Measurements from ENCODE around the gene MAGI1.

Gene MAGI1

DNA sequence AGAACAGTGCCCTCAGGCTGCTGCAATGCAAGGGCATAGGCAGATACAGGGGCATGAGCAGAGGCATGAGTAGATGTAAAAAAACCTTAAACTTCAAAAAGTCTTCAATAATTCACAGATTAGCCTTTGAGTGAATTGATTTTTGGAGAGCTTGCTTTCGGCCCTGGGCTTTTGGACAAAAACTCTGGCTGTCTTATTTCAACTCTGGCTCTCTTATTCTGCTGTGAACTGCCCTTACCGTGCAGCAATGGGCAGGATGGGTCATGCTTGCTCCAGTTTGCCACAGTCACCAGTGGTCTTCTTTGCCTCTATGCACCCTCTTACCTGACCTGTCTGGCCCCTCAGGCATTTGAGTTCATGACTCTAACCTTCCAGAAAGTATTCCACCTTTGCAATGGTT, 555.7 kb downstream of the MAGI1 start:
- H3K36me3 ChIP-seq (ENCODE audit: control insufficient read depth in 1 of 2, insufficient read depth in 2 of 2, low read depth in 1 of 2, low read length in 2 of 2) = no peaks in the 10 kb centered on the region
- no peak overlapping the region for H2BK12ac ChIP-seq (ENCODE audit: low read length in 2 of 2)
- H2BK15ac ChIP-seq (ENCODE audit: low read depth, poor library complexity, severe bottlenecking) = no peak overlapping the region
- H3K23ac ChIP-seq (ENCODE audit: low read length in 2 of 2) = no peak overlapping the region
- 93% methylated on average over 2 of the region's 2 CpGs for WGBS
- no peak overlapping the region for H2BK120ac ChIP-seq (ENCODE audit: low read depth, low read length)
- H3K79me1 ChIP-seq (replicated peaks; ENCODE audit: low read length, poor library complexity, severe bottlenecking) = peaks cover 21% of the 10 kb centered on the region
- H4K91ac ChIP-seq (ENCODE audit: low read length) = no peak overlapping the region
- no peak overlapping the region for H3K18ac ChIP-seq (ENCODE audit: low read depth in 1 of 2, low read length in 2 of 2)
- no peak overlapping the region for H3K4me2 ChIP-seq (ENCODE audit: low read length, poor library complexity, severe bottlenecking)
- H3K4me3 ChIP-seq (ENCODE audit: insufficient read depth in 1 of 2, low read depth in 1 of 2, low read length in 2 of 2) = no peak overlapping the region
- H3K27ac ChIP-seq (ENCODE audit: low read length, poor library complexity, severe bottlenecking) = no peak overlapping the region
- H3K9ac ChIP-seq (ENCODE audit: low read length) = no peak overlapping the region
- no peaks in the 10 kb centered on the region for H3K27me3 ChIP-seq (ENCODE audit: control insufficient read depth in 1 of 2, insufficient read depth in 1 of 2, low read length in 2 of 2)
- H4K8ac ChIP-seq (ENCODE audit: low read length) = no peak overlapping the region
- H3K4me1 ChIP-seq (ENCODE audit: control insufficient read depth, insufficient read depth, low read depth, low read length) = peaks cover 3% of the 10 kb centered on the region
- no peak overlapping the region for H2AK5ac ChIP-seq (ENCODE audit: low read length, severe bottlenecking)
- H3K4ac ChIP-seq (ENCODE audit: low read depth in 1 of 2, low read length in 2 of 2) = no peak overlapping the region
- no peak overlapping the region for H2BK5ac ChIP-seq (ENCODE audit: low read depth, low read length, poor library complexity, severe bottlenecking)
- H3K14ac ChIP-seq (ENCODE audit: low read length in 2 of 2) = no peak overlapping the region
- no peaks in the 10 kb centered on the region for H3K9me3 ChIP-seq (ENCODE audit: control insufficient read depth, low read length)
- H2AFZ ChIP-seq (ENCODE audit: low read depth, low read length) = no peak overlapping the region
- no peak for DNase-seq

DNA sequence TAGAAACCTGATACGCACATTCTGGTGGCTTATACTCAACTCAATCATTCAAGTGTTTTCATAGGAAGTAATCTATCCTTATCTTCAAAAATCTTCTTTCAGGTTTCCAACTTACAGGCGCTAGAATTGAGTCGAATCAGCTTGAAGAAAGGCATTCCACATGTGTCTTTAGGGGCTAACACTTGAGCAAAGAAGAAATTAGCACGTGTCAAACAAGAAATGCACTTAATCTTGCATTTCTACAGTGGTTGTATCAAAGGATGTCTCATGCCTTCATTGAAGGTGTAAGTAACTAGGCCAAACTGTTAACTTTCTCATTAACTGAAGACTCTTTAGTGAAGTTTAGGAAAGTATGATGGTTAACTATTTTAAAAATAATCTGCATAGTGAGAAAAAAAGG, 557.6 kb downstream of the MAGI1 start:
- Histone ChIP-seq H3K4me2 (ENCODE audit: low read length, poor library complexity, severe bottlenecking) (no peak overlapping the region), H2BK15ac (ENCODE audit: low read depth, poor library complexity, severe bottlenecking) (no peak overlapping the region), H3K14ac (ENCODE audit: low read length in 2 of 2) (no peak overlapping the region), H2AFZ (ENCODE audit: low read depth, low read length) (no peak overlapping the region), H3K27me3 (ENCODE audit: control insufficient read depth in 1 of 2, insufficient read depth in 1 of 2, low read length in 2 of 2) (no peaks in the 10 kb centered on the region), H2AK5ac (ENCODE audit: low read length, severe bottlenecking) (no peak overlapping the region), H2BK12ac (ENCODE audit: low read length in 2 of 2) (no peak overlapping the region), H2BK120ac (ENCODE audit: low read depth, low read length) (no peak overlapping the region), H3K4me1 (ENCODE audit: control insufficient read depth, insufficient read depth, low read depth, low read length) (peaks cover 3% of the 10 kb centered on the region), H3K4me3 (ENCODE audit: insufficient read depth in 1 of 2, low read depth in 1 of 2, low read length in 2 of 2) (no peak overlapping the region), H4K8ac (ENCODE audit: low read length) (no peak overlapping the region), H3K27ac (ENCODE audit: low read length, poor library complexity, severe bottlenecking) (no peak overlapping the region), H3K36me3 (ENCODE audit: control insufficient read depth in 1 of 2, insufficient read depth in 2 of 2, low read depth in 1 of 2, low read length in 2 of 2) (no peaks in the 10 kb centered on the region), H4K91ac (ENCODE audit: low read length) (no peak overlapping the region), H3K18ac (ENCODE audit: low read depth in 1 of 2, low read length in 2 of 2) (no peak overlapping the region), H3K79me1 (replicated peaks; ENCODE audit: low read length, poor library complexity, severe bottlenecking) (peaks cover 18% of the 10 kb centered on the region), H3K9ac (ENCODE audit: low read length) (no peak overlapping the region), H3K23ac (ENCODE audit: low read length in 2 of 2) (no peak overlapping the region), H3K9me3 (ENCODE audit: control insufficient read depth, low read length) (no peaks in the 10 kb centered on the region), H2BK5ac (ENCODE audit: low read depth, low read length, poor library complexity, severe bottlenecking) (no peak overlapping the region), H3K4ac (ENCODE audit: low read depth in 1 of 2, low read length in 2 of 2) (no peak overlapping the region)
- WGBS = 93% methylated on average over 4 of the region's 4 CpGs
- no peak for DNase-seq

DNA sequence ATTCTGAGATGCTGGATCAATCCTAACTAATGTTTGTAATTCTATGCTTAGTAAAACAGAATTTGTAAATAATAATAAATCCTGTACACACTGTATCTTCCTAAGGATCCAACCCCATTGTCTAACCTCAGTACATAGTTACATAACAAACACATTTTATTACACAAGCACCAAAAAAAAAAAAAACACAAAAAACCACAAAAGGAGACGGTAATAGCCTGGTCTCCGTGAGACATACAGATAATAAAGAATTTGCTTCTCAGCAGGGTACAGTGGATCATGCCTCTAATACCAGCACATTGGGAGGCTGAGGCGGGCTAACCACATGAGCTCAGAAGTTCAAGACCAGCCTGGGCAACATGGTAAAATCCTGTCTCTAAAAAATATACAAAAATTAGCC, 558.7 kb downstream of the MAGI1 start:
- no peaks in the 10 kb centered on the region for H3K9me3 ChIP-seq (ENCODE audit: control insufficient read depth, low read length)
- no peak overlapping the region for H2AFZ ChIP-seq (ENCODE audit: low read depth, low read length)
- H3K4me1 ChIP-seq (ENCODE audit: control insufficient read depth, insufficient read depth, low read depth, low read length) = peaks cover 3% of the 10 kb centered on the region
- DNase-seq = peak; percentile 24
- WGBS = 87% methylated on average over 3 of the region's 3 CpGs
- H3K4ac ChIP-seq (ENCODE audit: low read depth in 1 of 2, low read length in 2 of 2) = no peak overlapping the region
- no peak overlapping the region for H2AK5ac ChIP-seq (ENCODE audit: low read length, severe bottlenecking)
- no peak overlapping the region for H4K91ac ChIP-seq (ENCODE audit: low read length)
- H2BK15ac ChIP-seq (ENCODE audit: low read depth, poor library complexity, severe bottlenecking) = no peak overlapping the region
- no peak overlapping the region for H3K27ac ChIP-seq (ENCODE audit: low read length, poor library complexity, severe bottlenecking)
- H3K23ac ChIP-seq (ENCODE audit: low read length in 2 of 2) = no peak overlapping the region
- no peaks in the 10 kb centered on the region for H3K27me3 ChIP-seq (ENCODE audit: control insufficient read depth in 1 of 2, insufficient read depth in 1 of 2, low read length in 2 of 2)
- no peak overlapping the region for H3K18ac ChIP-seq (ENCODE audit: low read depth in 1 of 2, low read length in 2 of 2)
- H3K79me1 ChIP-seq (replicated peaks; ENCODE audit: low read length, poor library complexity, severe bottlenecking) = peaks cover 18% of the 10 kb centered on the region
- no peak overlapping the region for H2BK5ac ChIP-seq (ENCODE audit: low read depth, low read length, poor library complexity, severe bottlenecking)
- no peak overlapping the region for H4K8ac ChIP-seq (ENCODE audit: low read length)
- H2BK12ac ChIP-seq (ENCODE audit: low read length in 2 of 2) = no peak overlapping the region
- no peaks in the 10 kb centered on the region for H3K36me3 ChIP-seq (ENCODE audit: control insufficient read depth in 1 of 2, insufficient read depth in 2 of 2, low read depth in 1 of 2, low read length in 2 of 2)
- no peak overlapping the region for H3K14ac ChIP-seq (ENCODE audit: low read length in 2 of 2)
- H3K4me2 ChIP-seq (ENCODE audit: low read length, poor library complexity, severe bottlenecking) = no peak overlapping the region
- H2BK120ac ChIP-seq (ENCODE audit: low read depth, low read length) = no peak overlapping the region
- no peak overlapping the region for H3K9ac ChIP-seq (ENCODE audit: low read length)
- no peak overlapping the region for H3K4me3 ChIP-seq (ENCODE audit: insufficient read depth in 1 of 2, low read depth in 1 of 2, low read length in 2 of 2)

DNA sequence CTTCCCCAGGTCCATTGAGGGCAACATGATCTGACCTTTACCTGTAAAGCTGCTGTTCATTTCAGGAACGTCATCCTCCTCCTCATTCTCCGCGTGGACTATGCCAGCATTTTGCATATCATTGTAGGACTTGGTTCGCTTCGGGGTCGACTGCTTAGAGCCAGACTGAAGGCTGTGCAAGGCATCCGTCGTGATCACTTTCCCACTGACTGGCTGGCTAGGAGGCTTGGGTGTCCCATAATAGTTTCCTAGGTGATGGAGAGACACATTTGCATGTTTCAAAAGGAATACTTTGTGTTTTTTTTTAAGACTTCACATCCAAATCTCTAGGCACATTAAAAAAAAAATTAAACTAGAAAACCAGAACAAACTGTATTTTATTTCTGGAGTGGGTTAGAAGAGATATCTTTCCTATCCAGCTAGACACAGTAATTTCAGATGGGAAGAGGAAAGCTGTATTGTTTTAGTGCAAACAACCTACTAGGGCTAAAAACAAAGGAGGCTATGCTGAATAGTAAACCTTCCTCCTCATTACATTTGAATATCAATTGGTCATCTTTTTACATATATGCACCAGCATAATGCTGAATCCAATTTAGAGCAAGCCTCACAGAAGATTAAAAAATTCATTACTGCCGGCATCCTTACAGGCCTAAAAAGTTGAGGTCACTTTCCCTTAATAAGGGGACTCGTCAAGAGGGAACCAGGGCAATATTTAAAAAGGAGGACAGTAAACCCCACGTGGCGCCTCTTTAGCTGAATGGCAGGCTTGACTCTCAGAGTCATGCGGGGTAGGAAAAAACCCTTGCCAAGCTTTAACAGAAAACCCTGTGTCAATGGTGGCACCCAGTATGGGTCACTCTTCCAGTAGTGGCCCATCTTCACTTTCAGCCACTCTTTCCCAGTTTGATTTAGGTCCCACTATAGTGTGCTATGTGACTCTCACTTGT, 559.9 kb downstream of the MAGI1 start:
- H3K4me1 ChIP-seq (ENCODE audit: control insufficient read depth, insufficient read depth, low read depth, low read length) = no peaks in the 10 kb centered on the region
- no peak overlapping the region for H3K9ac ChIP-seq (ENCODE audit: low read length)
- H3K79me1 ChIP-seq (replicated peaks; ENCODE audit: low read length, poor library complexity, severe bottlenecking) = peaks cover 10% of the 10 kb centered on the region
- H2AFZ ChIP-seq (ENCODE audit: low read depth, low read length) = no peak overlapping the region
- H3K4ac ChIP-seq (ENCODE audit: low read depth in 1 of 2, low read length in 2 of 2) = no peak overlapping the region
- no peak overlapping the region for H2AK5ac ChIP-seq (ENCODE audit: low read length, severe bottlenecking)
- no peak overlapping the region for H2BK12ac ChIP-seq (ENCODE audit: low read length in 2 of 2)
- H3K27ac ChIP-seq (ENCODE audit: low read length, poor library complexity, severe bottlenecking) = no peak overlapping the region
- no peak overlapping the region for H4K91ac ChIP-seq (ENCODE audit: low read length)
- no peak overlapping the region for H3K4me2 ChIP-seq (ENCODE audit: low read length, poor library complexity, severe bottlenecking)
- no peak overlapping the region for H3K4me3 ChIP-seq (ENCODE audit: insufficient read depth in 1 of 2, low read depth in 1 of 2, low read length in 2 of 2)
- H2BK120ac ChIP-seq (ENCODE audit: low read depth, low read length) = no peak overlapping the region
- no peaks in the 10 kb centered on the region for H3K27me3 ChIP-seq (ENCODE audit: control insufficient read depth in 1 of 2, insufficient read depth in 1 of 2, low read length in 2 of 2)
- H4K8ac ChIP-seq (ENCODE audit: low read length) = no peak overlapping the region
- H3K36me3 ChIP-seq (ENCODE audit: control insufficient read depth in 1 of 2, insufficient read depth in 2 of 2, low read depth in 1 of 2, low read length in 2 of 2) = no peaks in the 10 kb centered on the region
- DNase-seq = no peak
- no peak overlapping the region for H3K14ac ChIP-seq (ENCODE audit: low read length in 2 of 2)
- WGBS = 78% methylated on average over 13 of the region's 13 CpGs
- no peak overlapping the region for H3K23ac ChIP-seq (ENCODE audit: low read length in 2 of 2)
- H3K9me3 ChIP-seq (ENCODE audit: control insufficient read depth, low read length) = no peaks in the 10 kb centered on the region
- no peak overlapping the region for H2BK15ac ChIP-seq (ENCODE audit: low read depth, poor library complexity, severe bottlenecking)
- no peak overlapping the region for H2BK5ac ChIP-seq (ENCODE audit: low read depth, low read length, poor library complexity, severe bottlenecking)
- H3K18ac ChIP-seq (ENCODE audit: low read depth in 1 of 2, low read length in 2 of 2) = no peak overlapping the region
